IMR-90 (cell line): ENCODE results near the gene OPN1SW.

Experiments used
- RAD21 ChIP-seq: IDR thresholded peaks from 2 replicates; pipeline ENCODE4 v1.6.1; 2012; ENCODE audit warnings: low read length, improper control_type of control experiment
- TF ChIP-seq, protein P1 (sequence below): conservative IDR thresholded peaks from 2 replicates; pipeline ENCODE4 v1.5.1; 2012; ENCODE audit warnings: mild to moderate bottlenecking, low read depth, low read length, improper control_type of control experiment

DNA sequence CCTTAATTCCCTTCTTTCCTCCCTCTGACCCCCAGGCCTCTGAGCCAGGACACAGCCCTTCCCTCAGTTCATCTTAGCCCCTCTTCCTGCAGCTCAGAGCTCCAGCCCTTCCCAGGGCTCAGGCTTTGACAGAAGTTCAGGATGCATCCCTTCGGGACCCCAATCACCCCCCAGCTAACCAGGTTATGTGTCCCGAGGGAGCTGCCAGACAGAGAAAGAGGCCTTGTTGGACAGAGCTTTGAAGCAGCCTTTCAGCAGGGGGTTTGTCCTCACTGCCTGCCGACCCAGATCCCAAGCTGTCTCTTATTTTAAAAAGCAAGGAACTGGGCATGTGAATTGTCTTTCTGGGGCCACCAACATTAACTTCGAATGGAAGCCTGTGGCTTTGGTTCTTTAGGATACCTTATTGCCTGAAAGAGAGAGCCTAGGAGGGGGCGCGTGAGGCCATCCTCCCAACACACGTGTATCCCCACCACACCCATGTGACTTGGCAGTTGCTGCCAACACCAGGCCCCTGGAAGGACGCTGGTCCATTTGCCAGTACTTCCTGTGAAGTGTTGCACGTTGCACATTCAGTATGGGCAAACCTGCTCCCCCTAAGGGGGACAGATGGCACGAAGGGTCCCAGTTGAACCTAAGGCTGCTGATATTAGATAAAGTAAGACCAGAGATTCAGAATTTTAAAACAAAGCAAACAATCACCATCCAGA is 17.0 kb upstream of the OPN1SW start:
- TF ChIP-seq, protein P1, sequence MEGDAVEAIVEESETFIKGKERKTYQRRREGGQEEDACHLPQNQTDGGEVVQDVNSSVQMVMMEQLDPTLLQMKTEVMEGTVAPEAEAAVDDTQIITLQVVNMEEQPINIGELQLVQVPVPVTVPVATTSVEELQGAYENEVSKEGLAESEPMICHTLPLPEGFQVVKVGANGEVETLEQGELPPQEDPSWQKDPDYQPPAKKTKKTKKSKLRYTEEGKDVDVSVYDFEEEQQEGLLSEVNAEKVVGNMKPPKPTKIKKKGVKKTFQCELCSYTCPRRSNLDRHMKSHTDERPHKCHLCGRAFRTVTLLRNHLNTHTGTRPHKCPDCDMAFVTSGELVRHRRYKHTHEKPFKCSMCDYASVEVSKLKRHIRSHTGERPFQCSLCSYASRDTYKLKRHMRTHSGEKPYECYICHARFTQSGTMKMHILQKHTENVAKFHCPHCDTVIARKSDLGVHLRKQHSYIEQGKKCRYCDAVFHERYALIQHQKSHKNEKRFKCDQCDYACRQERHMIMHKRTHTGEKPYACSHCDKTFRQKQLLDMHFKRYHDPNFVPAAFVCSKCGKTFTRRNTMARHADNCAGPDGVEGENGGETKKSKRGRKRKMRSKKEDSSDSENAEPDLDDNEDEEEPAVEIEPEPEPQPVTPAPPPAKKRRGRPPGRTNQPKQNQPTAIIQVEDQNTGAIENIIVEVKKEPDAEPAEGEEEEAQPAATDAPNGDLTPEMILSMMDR, result no peak
- TF ChIP-seq RAD21, result no peak
